ENCODE measurements around the gene EXOSC9. TPM values are rescaled to one million over a fixed set of nuclear protein-coding genes. Genes with fewer than 3 reads are reported as not detected.

EXOSC9 gene
- total RNA-seq, 2 donors from 2014 or later = 66.3 to 75.4 TPM

DNA sequence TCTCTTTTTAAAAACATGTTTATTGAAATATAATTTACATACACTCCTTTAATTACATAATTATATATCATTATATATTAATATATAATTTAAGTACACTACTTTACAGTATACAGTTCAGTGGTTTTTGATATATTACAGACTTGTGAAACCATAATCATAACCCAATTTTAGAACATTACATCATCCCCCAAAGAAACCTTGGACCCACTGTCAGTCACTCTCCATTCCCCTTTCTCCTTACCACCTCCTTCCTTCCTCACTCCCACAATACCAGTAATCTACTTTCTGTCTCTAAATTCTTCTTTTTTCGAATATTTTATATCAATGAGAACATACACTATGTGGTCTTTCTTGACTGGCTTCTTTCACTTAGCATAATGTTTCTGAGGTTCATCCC lies 17.9 kb upstream of the EXOSC9 start:
- no peak overlapping the region for H3K27ac Mint-ChIP-seq
- peaks cover 0 to 4% of the 10 kb centered on the region in 2 donors for H3K36me3 Mint-ChIP-seq
- no peak for ATAC-seq
- DNase-seq (ENCODE audit: low spot score in 2 of 2) = no peak
- peaks cover 0 to 4% of the 10 kb centered on the region in 2 donors for H3K9me3 Mint-ChIP-seq

DNA sequence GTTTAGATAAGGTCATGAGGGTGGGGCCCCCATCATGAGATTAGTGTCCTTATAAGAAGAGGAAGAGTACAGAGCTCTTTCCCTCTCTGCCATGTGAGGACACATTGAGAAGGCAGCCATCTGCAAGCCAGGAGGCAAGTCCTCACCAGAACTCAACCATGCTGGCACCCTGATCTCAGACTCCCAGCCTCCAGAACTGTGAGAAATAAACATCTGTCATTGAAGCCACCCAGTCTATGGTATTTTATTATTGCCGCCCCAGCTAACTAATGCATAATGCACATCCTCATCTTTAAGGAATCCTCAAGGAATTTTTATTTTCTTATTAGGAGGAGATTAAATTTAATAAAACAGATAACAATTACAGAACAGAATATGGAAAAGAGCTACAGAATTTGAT lies 16.7 kb upstream of the EXOSC9 start:
- Mint-ChIP-seq H3K36me3 (peaks cover 0 to 4% of the 10 kb centered on the region in 2 donors), H3K9me3 (peaks cover 0 to 4% of the 10 kb centered on the region in 2 donors), H3K27ac (no peak overlapping the region)
- ATAC-seq = no peak
- DNase-seq (ENCODE audit: low spot score in 2 of 2) = no peak

DNA sequence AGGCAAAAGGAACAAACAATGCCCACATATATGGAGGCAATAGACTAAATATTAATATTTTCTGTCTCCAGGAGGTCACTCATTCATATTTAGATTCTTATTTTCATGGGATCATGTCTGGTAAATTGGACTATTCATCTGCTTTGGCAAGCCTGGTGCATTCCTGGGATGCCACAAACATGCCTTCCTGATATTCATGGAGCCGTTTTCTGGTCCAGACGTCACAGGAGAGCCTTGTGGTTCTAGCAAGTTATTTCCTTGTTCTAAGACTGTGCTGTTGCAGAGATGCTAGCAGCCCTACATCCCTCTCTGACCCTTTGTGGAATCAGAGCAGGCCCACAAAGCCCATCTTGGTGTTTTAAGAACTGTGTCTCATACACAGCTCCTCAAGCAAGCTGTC lies 16.1 kb upstream of the EXOSC9 start:
- DNase-seq (ENCODE audit: low spot score in 2 of 2) = no peak
- H3K36me3 Mint-ChIP-seq = peaks cover 0 to 4% of the 10 kb centered on the region in 2 donors
- no peak for ATAC-seq
- H3K27ac Mint-ChIP-seq = no peak overlapping the region
- peaks cover 0 to 4% of the 10 kb centered on the region in 2 donors for H3K9me3 Mint-ChIP-seq

DNA sequence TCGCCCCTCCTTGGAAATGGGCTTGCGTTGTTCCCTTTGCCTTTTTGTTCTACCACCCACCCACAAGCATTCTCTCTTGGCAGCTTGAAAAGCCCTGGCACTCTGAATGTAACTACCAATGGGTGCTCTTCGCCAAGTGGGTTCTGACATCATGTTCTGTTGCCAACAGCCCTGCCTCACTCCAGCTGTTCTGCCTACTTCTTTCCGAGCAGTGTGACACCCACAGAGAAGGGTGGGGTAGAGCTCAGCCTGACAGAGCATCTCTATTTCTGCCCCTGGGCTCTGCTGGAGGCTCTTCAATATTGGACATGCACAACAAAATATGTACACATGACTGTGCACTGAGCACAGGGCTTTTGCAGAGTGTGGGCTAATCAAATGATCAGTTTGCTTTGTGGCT lies 15.6 kb upstream of the EXOSC9 start:
- no peak for DNase-seq (ENCODE audit: low spot score in 2 of 2)
- peaks cover 0 to 4% of the 10 kb centered on the region in 2 donors for H3K9me3 Mint-ChIP-seq
- no peak overlapping the region for H3K27ac Mint-ChIP-seq
- H3K36me3 Mint-ChIP-seq = peaks cover 0 to 4% of the 10 kb centered on the region in 2 donors
- ATAC-seq = no peak

DNA sequence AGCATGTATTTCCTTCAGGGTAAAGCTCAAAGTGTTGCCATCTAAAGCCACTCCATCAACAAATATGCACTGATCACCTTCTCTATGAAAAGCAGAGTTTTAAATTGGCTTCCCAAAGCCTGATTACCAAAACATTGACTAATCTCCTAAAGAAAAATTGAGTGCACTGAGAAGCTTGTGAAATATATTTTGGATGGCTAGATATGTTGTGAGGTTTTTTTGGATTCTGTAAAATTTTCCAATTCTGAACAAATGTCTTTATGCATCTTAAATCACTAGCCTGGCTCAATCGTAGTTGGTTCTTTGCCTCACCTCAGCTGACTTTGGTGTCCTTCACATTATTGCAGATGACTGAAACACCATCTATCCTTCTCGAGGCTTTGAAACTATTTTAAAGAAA lies 14.9 kb upstream of the EXOSC9 start:
- ATAC-seq (no peak), DNase-seq (ENCODE audit: low spot score in 2 of 2) (no peak)
- H3K9me3 Mint-ChIP-seq = peaks cover 0 to 4% of the 10 kb centered on the region in 2 donors
- H3K27ac Mint-ChIP-seq = no peak overlapping the region
- H3K36me3 Mint-ChIP-seq = peaks cover 0 to 4% of the 10 kb centered on the region in 2 donors

DNA sequence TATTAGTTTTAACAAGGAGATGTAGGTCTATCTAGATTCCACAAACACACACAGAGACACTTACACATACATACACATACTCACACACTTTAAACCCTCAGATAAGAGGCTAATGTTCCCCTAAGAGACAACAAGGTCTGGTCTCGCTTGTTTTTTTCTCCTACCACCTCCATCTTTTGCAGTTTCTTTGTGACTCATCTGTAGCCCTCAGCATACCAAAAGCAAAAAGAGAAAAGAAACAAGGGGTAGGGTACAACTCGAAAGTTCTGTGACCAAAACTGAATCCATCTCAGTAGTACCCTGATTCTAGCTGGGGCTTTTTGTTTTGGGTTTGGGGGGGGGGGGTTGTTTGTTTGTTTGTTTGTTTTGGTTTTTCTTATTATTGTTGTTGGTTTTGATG lies 12.2 kb upstream of the EXOSC9 start:
- H3K36me3 Mint-ChIP-seq = peaks cover 0 to under 1% of the 10 kb centered on the region in 2 donors
- DNase-seq (ENCODE audit: low spot score in 2 of 2) = no peak
- peak in 1 of 2 donors; percentile 80 for ATAC-seq
- no peak overlapping the region for H3K27ac Mint-ChIP-seq
- peaks cover 0 to 2% of the 10 kb centered on the region in 2 donors for H3K9me3 Mint-ChIP-seq

DNA sequence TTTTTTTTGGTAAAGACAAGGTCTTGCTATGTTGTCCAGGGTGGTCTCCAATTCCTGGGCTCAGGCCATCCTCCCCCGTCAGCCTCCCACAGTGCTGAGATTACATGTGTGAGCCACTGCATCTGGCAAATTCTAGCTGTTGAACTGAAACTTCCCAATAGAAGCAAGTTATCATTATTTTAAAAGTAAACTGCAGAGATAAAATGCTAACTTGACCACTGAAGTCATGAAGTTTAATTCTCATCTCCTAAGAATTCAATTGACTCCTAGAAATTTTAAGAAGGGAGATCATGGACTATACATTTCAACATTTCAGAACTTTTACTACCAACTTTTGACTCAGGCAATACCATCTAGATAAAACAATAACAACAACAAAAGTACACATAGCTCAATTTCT lies 11.7 kb upstream of the EXOSC9 start:
- Mint-ChIP-seq H3K9me3 (no peaks in the 10 kb centered on the region), H3K36me3 (no peaks in the 10 kb centered on the region), H3K27ac (no peak overlapping the region)
- DNase-seq (ENCODE audit: low spot score in 2 of 2) = no peak
- no peak for ATAC-seq

DNA sequence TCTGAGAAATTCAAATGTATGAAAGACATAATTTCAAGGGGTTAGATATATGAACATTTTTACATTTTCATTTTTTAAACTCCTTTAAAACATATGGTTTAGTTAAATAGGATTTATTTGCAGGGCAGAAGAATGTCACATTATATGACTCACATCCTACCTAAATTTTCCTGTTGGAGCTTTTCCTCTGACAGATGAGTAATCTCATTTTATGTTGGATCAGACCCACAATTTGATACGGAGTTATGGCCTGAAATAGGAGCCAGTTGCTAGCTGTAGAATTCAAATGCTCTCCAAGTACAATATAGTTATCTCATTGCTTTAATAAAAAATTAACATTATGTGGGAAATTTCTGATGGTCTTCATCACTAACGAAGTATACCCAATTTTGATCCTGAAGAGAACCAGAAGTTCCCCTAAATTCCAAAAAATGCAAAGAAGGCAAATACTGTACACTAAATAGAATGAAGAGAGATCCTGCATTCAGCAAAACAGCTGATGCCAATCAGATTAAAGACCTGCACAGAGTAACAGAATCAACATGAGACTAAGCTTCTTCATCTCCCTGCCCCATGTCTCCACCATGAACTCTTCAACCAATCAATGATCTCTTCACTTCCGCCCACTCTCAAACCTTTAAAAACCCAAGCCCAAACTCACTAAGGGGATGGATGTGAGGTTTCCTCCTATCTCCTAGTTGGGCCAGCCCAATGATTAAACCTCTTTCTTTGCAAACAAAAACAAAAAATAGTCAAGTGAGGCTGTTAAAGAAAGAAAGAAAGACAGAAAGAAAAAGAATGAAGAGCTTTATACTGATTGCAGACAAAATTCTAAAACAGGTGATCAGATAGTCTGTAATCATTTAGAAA lies 10.9 kb upstream of the EXOSC9 start:
- ATAC-seq = no peak
- Mint-ChIP-seq H3K9me3 (no peaks in the 10 kb centered on the region), H3K27ac (no peak overlapping the region), H3K36me3 (no peaks in the 10 kb centered on the region)
- DNase-seq (ENCODE audit: low spot score in 2 of 2) = no peak

DNA sequence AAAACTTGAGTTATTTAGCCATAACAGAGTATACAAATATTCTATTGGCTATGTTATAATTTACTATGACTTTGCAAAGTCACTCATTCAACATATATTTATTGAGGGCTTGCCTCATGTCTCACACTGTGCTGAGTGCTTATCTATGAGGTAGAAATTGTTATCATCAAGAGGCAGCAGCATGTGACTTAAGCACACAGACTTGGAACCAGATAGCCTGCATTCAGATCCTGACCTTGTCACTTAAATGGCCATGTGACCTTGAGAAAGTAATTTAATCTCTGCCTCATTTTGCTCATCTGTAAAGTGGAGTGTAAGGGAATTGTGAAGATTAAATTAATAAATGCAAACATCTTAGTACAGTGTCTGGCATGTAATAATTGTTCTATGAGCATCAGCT lies 10.1 kb upstream of the EXOSC9 start:
- Mint-ChIP-seq H3K9me3 (no peaks in the 10 kb centered on the region), H3K36me3 (no peaks in the 10 kb centered on the region), H3K27ac (no peak overlapping the region)
- no peak for DNase-seq (ENCODE audit: low spot score in 2 of 2)
- no peak for ATAC-seq

DNA sequence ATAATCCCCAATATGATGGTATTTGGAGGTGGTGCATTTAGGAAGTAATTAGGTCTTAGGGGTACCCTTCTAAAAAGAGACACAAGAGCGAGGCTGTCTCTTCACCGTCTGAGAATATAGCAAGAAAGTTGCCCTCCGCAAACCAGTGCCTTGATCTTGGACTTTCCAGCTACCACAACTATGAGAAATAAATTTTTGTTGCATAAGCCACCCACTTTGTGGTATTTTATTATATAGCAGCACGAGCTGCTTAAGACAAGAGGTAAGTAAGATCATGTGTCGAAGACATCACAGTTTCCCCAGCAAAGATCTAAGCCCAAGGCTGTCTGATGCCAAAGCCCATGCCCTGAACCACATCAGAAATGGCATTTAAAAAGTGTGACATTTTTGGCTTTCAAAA lies 9.6 kb upstream of the EXOSC9 start:
- Mint-ChIP-seq H3K9me3 (no peaks in the 10 kb centered on the region), H3K27ac (no peak overlapping the region), H3K36me3 (no peaks in the 10 kb centered on the region)
- DNase-seq (ENCODE audit: low spot score in 2 of 2) (no peak), ATAC-seq (no peak)

DNA sequence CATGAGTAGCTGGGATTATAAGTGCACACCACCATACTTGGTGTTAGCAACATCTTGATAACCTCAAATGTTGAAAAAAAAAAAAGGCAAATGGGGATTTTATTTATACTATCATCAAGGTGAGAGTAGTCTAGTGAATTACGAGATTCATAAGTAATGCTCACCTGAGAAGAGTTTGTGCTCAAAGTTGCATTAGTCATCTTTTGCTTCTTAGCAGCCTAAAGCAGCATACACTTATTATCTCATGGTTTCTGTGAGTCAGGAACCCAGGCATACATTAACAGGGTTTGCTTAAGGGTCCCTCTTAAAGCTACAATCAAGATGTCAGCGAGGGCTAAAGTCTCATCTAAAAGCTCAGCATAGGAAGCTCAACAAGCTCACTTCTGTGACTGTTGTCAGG lies 8.2 kb upstream of the EXOSC9 start:
- DNase-seq (ENCODE audit: low spot score in 2 of 2) = no peak
- ATAC-seq = peak in 1 of 2 donors; percentile 42
- no peak overlapping the region for H3K27ac Mint-ChIP-seq
- H3K9me3 Mint-ChIP-seq = no peaks in the 10 kb centered on the region
- H3K36me3 Mint-ChIP-seq = no peaks in the 10 kb centered on the region

DNA sequence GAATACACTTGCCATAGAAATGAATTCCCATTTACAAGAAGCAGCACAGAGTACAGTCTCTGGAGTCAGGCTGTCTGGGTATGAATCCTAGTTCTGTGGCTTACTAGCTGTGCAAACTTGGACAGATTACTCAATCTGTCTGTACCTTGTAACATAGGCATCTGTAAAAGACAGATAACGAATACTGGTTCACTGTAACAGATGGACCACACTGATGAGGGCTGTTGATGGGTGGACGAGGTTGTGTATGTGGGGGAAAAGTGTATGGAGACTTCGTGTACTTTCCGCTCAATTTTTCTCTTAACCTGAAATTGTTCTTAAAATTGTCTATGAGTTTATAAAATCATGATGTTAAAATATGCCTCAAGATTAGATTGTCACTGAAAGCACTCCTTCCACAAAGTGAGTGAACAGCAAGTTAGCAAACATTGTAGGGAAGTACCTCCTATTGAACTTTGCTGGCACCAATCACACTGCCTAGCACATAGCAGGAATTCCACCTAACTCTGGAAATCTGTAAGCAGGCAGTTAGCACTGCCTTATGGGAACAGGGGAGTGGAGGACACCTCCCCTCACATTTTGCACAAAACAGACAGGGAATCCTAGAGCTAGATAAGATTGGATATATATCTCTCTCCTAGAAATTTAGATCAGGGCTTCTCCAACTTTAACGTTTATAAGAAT lies 6.5 kb upstream of the EXOSC9 start:
- no peak for DNase-seq (ENCODE audit: low spot score in 2 of 2)
- Mint-ChIP-seq H3K36me3 (no peaks in the 10 kb centered on the region), H3K27ac (no peak overlapping the region), H3K9me3 (no peaks in the 10 kb centered on the region)
- no peak for ATAC-seq

DNA sequence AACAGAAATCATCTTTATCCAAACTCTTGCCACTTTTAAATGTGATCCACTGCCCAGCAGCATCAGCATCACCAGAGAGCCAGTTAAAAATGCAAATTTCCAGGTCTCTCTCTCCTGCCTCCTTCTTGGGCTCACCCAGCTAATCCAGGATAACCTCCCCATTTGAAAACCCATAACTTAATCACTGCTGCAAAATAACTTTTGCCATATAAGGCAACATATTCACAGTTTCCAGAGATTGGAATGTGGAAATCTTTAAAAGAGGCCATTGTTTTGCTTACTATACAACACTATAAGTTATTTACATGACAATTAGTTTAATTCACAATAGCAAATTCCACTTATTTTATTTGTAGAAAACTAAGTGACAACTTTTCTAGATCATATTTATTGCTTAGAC lies 4.8 kb upstream of the EXOSC9 start:
- Mint-ChIP-seq H3K9me3 (no peaks in the 10 kb centered on the region), H3K27ac (no peak overlapping the region), H3K36me3 (peaks cover 7 to 9% of the 10 kb centered on the region in 2 donors)
- ATAC-seq = no peak
- no peak for DNase-seq (ENCODE audit: low spot score in 2 of 2)

DNA sequence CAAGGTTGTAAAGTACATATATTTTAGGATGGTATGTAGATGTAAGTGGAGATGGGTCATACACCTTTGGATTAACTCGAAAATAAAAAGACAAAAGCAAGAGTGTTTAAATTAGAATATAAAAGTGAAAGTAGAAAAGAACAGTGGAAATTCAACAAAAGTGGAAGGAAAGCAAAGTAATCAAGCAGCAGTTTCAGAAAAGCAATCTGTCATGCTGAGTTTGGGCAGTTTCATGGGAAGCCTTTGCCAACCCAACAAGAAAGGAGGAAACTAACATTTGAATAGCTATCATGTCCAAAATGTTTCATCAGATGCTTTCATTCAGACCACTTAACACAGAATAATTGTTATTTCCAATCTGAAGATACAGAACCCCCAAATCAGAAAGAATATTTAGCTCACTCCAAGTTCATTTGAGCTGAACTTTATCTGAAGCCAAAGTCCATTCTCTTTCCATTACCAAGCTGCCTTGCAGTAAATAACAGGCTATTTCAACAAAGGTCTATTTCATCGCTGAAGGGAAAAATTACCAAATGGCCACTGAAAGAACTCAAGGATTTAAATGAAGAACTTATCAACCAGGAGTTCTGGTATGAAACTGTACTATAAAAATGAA lies 1.8 kb upstream of the EXOSC9 start:
- Mint-ChIP-seq H3K36me3 (peaks cover 23 to 25% of the 10 kb centered on the region in 2 donors), H3K27ac (peak overlapping the region; percentile 77 to 97), H3K9me3 (no peaks in the 10 kb centered on the region)
- DNase-seq (ENCODE audit: low spot score in 2 of 2) (no peak), ATAC-seq (no peak)

DNA sequence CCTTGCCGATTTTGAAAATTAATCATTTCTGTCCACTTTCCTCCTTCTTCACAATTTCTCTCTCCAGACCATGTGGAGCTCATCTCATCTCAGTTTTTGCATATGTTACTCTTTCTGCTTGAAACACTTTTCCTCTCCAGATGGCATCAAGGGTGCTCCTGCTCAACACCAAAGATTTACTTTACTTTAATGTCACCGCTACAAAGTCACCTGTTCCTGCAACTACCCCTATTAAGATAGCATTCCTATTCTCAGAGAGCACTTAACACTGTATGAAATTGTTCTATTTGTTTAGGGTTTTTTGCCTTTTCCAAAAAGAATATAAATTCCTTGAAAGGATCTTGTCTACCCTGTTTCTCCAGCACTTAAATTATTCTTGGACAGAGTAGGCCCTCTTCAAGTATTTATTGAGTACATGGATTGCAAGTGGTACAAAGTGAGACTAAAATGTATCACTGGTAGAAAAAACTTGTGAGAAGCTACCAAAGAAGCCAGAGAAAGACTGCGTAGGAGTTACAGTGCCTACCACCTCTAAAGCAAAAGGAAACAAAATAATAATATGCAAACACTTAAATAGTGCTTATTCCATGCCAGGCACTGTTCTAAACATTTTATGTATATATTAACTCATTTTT lies 1.1 kb upstream of the EXOSC9 start:
- no peaks in the 10 kb centered on the region for H3K9me3 Mint-ChIP-seq
- H3K36me3 Mint-ChIP-seq = peaks cover 23 to 28% of the 10 kb centered on the region in 2 donors
- DNase-seq (ENCODE audit: low spot score in 2 of 2) = no peak
- H3K27ac Mint-ChIP-seq = peak overlapping the region; percentile 97 to 98
- no peak for ATAC-seq

DNA sequence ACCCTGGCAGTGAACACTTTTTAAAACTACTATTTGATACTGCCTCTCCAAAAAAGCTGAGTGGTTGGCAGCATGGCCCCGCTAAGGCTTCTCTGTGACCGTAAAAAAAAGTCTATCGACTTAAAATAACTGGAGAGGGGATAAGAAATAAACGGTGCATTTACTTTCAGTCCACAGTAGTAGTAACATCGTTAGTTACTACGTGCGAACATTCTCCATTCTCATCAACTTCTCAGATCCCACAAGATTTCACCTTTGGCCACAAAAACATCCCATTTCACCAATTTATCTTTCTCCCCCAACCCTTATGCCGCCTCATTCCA lies 524 bp upstream of the EXOSC9 start:
- ATAC-seq (peak; percentile 6 to 45), DNase-seq (ENCODE audit: low spot score in 2 of 2) (no peak)
- H3K9me3 Mint-ChIP-seq = no peaks in the 10 kb centered on the region
- peak overlapping the region; percentile 97 to 98 for H3K27ac Mint-ChIP-seq
- peaks cover 29 to 32% of the 10 kb centered on the region in 2 donors for H3K36me3 Mint-ChIP-seq

DNA sequence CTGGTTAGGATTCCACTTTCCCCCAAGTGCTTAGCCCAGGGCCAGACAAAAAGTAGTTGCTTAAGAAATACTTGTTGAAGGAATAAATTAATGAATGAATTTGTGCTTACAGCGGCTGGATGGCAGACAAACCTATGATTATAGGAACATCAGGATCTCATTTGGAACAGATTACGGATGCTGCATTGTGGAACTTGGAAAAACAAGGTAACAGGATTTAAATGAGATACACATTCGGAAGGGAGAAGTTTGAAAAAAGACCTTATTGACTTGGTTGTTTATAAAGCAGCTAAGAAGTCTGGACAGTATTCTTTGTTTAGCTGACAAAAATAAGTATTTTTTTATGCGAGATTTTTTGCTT lies 572 bp downstream of the EXOSC9 start:
- no peaks in the 10 kb centered on the region for H3K9me3 Mint-ChIP-seq
- ATAC-seq = no peak
- peak overlapping the region; percentile 97 to 98 for H3K27ac Mint-ChIP-seq
- DNase-seq (ENCODE audit: low spot score in 2 of 2) = no peak
- peaks cover 29 to 32% of the 10 kb centered on the region in 2 donors for H3K36me3 Mint-ChIP-seq
